ENCODE data around the gene TMEM150C.

TMEM150C gene

GRCh38 chr4:82561786-82562563 lies at the start of gene TMEM150C:
TMEM150C (minus strand) TSS chr4:82561988; CDS start chr4:82504657, 57,331 bp downstream.
- no peak for DNase-seq

- DNase-seq: no peak
Measured at GRCh38 chr4:82611527-82611926, 49.7 kb upstream of the TMEM150C start.

- DNase-seq: no peak
Measured at GRCh38 chr4:82610041-82610440, 48.3 kb upstream of the TMEM150C start.

- DNase-seq: no peak
Measured at GRCh38 chr4:82606622-82607021, 44.8 kb upstream of the TMEM150C start.

GRCh38 chr4:82604522-82604921 lies 42.7 kb upstream of the TMEM150C start:
- no peak for DNase-seq

- DNase-seq: no peak
Measured at GRCh38 chr4:82601242-82602015, 39.6 kb upstream of the TMEM150C start.

GRCh38 chr4:82599336-82599735 lies 37.5 kb upstream of the TMEM150C start:
- no peak for DNase-seq

GRCh38 chr4:82594456-82594855 lies 32.7 kb upstream of the TMEM150C start:
- no peak for DNase-seq

GRCh38 chr4:82593411-82593810 lies 31.6 kb upstream of the TMEM150C start:
- DNase-seq: no peak

- DNase-seq: no peak
Measured at GRCh38 chr4:82592639-82593038, 30.9 kb upstream of the TMEM150C start.

- no peak for DNase-seq
Measured at GRCh38 chr4:82591592-82591991, 29.8 kb upstream of the TMEM150C start.

GRCh38 chr4:82589756-82590155 lies 28.0 kb upstream of the TMEM150C start:
- DNase-seq: no peak

- DNase-seq: no peak
Measured at GRCh38 chr4:82588771-82589270, 27.0 kb upstream of the TMEM150C start.

- DNase-seq: no peak
Measured at GRCh38 chr4:82587826-82588540, 26.2 kb upstream of the TMEM150C start.

- DNase-seq: no peak
Measured at GRCh38 chr4:82585690-82586435, 24.1 kb upstream of the TMEM150C start.

- no peak for DNase-seq
Measured at GRCh38 chr4:82584931-82585330, 23.1 kb upstream of the TMEM150C start.

GRCh38 chr4:82583897-82584587 lies 22.3 kb upstream of the TMEM150C start:
- DNase-seq: no peak

- DNase-seq: no peak
Measured at GRCh38 chr4:82579932-82580331, 18.1 kb upstream of the TMEM150C start.

GRCh38 chr4:82578935-82579334 lies 17.1 kb upstream of the TMEM150C start:
- no peak for DNase-seq

- no peak for DNase-seq
Measured at GRCh38 chr4:82577451-82577850, 15.7 kb upstream of the TMEM150C start.

GRCh38 chr4:82569727-82570126 lies 7.9 kb upstream of the TMEM150C start:
- DNase-seq: no peak

- no peak for DNase-seq
Measured at GRCh38 chr4:82569076-82569475, 7.3 kb upstream of the TMEM150C start.
